NCI-H82 (cell line): ENCODE measurements around the gene ERC2.

Experiments
- DNase-seq: peaks from one replicate; lab custom pipeline; 2025; lab: John Stamatoyannopoulos, UW

Gene ERC2

DNA sequence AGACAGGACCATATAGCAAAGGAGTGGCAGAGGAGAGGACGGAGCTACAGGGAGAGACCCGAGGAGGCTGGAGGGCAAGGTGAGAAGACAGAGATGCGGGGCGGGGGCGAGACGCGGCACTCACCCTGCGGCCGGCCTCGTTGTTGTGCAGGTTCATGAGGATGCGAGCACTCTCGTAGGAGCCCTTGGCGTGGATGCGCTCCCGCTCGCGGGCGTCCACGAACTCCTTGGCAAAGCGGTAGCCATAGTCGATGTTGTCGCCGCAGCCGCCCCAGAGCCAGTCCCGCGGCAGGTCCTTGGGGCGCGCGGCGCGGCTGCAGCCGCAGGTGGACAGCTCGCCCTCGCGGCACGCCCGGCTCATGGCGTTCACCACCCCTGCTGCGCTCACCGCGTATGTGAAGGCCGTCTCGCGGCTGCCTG lies 994.0 kb downstream of the ERC2 start:
- no peak for DNase-seq

DNA sequence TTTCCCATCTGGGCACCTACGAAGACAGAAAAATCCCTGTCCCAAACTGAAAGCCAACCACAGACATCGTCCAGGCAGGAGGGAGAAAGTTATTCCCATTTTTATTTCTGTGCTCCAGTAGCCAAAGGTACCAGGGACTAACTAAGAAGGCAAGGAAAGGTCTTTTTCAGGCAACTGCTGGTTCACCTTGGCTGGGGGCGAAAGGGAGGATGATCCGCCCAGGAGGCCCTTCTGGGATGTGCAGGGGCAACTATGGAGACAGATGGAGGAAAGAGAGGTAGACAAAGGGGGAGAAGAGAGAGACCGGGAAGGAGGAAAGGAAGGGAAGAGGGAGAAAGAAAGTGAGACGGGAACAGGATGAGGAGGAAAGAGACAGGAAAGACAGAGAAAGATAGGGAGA lies 994.5 kb downstream of the ERC2 start:
- DNase-seq, result no peak

DNA sequence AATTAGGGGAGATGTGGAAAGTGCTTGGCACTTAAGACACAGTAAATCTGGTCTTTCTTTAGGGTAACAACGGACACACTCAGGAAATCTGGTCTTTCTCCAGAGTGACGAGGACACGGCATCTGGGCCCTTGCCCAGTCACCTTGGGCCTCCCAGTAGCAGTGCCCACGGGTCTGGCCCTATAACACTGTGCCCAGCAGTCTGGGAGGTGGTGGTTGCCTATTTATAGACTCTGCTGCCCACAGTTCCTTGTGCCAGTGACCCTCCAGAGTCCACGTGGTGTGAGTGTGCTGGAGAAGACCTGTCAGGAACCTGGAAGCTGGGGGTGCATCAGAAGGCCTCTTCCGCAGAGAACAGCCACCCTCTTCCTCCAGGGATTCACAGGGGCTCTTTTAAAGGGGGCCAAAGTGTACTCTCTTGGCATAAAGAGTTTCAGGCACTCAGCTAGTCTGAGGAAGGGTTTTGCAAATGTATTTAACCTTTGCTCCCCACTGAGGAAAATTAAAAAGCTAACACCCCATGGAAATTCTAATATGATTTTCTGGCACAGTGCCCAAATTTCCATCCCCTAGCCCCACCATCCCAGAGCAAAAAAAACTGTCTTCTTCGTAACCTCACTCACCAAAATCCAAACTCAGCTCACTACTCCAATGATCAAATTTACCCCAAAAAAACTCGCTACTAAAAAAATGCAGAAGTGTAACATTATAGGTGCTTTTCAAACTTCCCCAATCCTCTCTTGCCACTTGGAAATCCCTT lies 996.6 kb downstream of the ERC2 start:
- no peak for DNase-seq

DNA sequence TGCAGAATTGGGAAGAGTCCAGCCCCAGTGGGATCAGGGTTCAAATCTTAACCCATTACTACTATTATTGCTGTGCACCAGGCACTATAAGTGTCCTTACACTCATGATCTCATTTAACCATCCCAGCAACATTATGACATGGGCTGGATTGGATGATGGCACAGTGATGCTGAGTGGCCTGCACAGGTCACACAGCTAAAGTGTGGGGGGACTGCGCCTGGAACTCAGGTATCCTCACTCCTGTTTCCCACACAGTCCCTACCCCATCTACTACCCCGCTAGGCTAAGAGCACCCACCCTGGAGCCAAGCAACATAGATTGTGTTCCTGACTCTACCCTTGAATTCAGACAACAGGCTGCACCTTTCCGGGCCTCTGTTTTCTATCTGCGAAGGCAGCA lies 997.2 kb downstream of the ERC2 start:
- no peak for DNase-seq

DNA sequence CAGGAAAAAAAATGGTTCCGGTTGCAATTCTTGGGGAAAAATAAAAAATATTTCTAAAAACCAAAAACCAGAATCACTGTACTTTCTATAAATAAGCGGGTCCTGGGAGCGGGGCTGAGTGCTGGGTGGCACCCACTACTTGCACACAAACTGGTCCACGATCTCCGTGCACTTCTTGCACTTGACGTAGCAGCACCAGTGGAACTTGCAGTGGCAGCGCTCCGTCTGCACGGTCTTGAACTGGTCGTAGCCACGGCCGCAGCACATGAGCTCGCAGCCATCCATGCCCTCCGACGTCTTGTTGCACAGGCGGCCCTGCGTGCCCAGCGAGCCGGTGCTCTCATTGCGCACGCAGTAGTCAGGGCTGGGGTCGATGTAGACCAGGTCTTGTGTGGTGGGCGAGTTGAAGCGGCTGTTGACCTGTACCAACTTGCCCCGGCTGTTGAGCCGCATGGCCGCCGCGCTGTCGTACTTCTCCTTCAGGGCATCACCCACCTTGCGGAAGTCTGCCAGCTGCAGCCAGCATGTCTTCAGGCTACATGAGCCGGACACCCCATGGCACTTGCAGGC lies 998.2 kb downstream of the ERC2 start:
- DNase-seq, result no peak

DNA sequence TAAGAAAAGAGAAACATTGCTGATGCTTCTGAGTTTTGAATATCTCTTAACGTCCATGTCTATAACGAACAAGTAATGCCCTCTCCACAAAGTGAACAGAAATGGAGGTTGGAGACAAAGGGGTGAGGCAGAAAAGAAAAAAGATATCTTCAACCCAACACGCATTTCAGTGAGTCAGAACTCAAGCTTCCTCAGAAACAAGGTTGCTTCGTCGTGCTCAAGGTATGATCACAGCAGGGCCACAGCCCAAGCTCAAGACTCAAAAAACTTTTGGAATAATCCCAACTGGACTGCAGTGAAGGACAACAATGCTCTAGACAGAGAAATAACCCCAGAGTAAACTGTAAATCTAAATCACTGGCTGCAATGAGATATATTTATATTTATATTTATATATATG lies 1000.0 kb downstream of the ERC2 start:
- no peak for DNase-seq

DNA sequence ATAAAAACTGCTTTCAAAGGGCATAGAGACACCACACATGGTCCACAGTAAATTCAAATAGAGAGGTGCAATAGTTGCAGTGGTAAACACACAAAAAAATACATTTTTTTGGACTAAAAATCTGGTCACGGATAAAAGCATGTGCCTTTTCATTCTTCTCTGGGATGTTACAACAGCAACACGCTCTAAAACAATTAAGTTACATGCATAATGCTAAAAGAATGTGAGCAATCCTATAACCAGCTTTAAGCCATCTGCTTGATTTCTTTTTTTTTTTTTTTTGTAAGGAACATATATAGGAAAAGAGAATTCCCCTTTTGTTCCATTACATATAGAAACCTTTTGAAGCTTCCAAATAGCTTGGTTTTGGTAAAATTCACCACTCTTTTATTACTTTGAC lies 1001.2 kb downstream of the ERC2 start:
- DNase-seq, result peak; percentile 59

DNA sequence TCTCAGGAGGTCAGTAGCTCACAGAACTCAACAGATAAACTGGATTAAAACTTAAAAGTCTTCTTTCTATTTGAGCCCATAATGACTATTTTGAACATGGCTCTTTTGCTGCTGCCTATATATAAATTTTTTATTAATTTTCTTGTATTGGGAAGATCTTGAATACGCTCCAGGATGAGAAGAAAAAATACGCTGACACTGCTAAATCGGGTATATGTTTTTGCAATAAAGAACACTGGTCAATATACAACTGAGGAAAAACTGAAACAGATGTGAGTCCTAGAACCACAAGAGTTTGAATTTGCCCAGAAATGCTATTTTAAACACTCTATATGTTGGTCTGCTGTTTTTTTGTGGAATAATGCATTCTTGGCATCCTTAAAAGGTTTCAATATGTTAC lies 1001.7 kb downstream of the ERC2 start:
- no peak for DNase-seq

DNA sequence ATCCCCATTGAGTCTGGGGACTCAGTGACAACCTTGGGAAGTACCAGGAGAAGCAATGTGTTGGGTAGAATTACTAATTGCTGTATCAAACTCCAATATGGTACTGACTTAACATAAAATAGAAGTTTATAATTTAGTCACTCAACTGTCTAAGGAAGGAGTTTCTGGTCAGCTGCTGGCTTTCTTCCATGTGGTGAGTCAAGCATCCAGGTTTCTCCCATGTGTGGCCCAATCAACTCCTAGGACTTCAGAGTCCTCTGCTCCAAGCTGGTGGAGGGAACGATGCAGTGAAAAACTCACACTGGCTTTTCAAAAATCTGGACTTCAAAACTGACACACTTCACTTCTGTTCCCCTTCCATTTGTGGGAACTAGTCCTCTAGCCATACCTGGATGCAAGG lies 1006.4 kb downstream of the ERC2 start:
- DNase-seq, result peak; percentile 9

DNA sequence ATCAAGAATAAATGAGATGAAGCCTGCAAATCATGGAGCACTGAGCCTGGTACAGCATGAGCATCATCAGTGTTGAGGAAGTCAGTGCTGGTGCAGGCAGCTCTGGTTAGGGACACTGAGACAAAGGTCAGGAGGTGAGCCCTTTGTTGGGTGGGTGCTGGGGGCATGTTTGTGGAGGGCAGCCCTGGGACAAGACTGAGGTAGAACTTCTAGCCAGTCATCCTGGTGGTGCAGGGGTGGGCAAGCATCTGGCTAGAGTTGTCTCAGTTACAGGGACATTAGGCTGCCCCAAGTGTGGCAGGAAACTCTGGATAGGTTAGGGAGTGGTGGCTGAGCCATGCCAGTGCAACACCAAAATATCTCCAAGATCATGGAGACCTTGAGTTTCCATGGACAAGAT lies 1008.4 kb downstream of the ERC2 start:
- DNase-seq, result no peak
